ENCODE results near the gene RAPH1.

GRCh38 chr2:203500297-203500696 lies 34.8 kb downstream of the RAPH1 start:
- no peak for TF ChIP-seq POLR2AphosphoS5 (IDR thresholded peaks at IDR 0.05)
- TF ChIP-seq, protein P1, sequence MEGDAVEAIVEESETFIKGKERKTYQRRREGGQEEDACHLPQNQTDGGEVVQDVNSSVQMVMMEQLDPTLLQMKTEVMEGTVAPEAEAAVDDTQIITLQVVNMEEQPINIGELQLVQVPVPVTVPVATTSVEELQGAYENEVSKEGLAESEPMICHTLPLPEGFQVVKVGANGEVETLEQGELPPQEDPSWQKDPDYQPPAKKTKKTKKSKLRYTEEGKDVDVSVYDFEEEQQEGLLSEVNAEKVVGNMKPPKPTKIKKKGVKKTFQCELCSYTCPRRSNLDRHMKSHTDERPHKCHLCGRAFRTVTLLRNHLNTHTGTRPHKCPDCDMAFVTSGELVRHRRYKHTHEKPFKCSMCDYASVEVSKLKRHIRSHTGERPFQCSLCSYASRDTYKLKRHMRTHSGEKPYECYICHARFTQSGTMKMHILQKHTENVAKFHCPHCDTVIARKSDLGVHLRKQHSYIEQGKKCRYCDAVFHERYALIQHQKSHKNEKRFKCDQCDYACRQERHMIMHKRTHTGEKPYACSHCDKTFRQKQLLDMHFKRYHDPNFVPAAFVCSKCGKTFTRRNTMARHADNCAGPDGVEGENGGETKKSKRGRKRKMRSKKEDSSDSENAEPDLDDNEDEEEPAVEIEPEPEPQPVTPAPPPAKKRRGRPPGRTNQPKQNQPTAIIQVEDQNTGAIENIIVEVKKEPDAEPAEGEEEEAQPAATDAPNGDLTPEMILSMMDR (IDR thresholded peaks at IDR 0.05), result no peak
- no peak for TF ChIP-seq POLR2A (IDR thresholded peaks at IDR 0.05)
- no peak for TF ChIP-seq EP300 (IDR thresholded peaks at IDR 0.05)
